Vagina (tissue), 2 donors: Measurements from ENCODE around the gene DNM3. TPM values are rescaled to one million over a fixed set of nuclear protein-coding genes. Genes with fewer than 3 reads are reported as not detected.

Experiments used
- DNase-seq, 2 donors: peaks; one replicate each; pipeline ENCODE4 v3.0.0-alpha.2; 2017; ENCODE audit errors: extremely low spot score in 2 of 2
- H3K27ac ChIP-seq: fragments of 200-600 bp; sonication (generic); one replicate; pipeline ENCODE4 v1.5.1; 2019
- H3K27me3 ChIP-seq: fragments of 200-600 bp; sonication (generic); one replicate; pipeline ENCODE4 v1.5.1; 2019
- H3K36me3 ChIP-seq, 2 donors: fragments of 200-600 bp; sonication (generic); one replicate each; pipeline ENCODE4 v1.5.1; 2017 to 2019
- H3K4me1 ChIP-seq: fragments of 200-600 bp; sonication (generic); one replicate; pipeline ENCODE4 v1.5.1; 2019
- H3K4me3 ChIP-seq, 2 donors: fragments of 200-600 bp; sonication (generic); 1 replicate in 1 of 2; 2 replicates in 1 of 2; pipeline ENCODE4 v1.5.1; 2016 to 2019
- H3K9me3 ChIP-seq: fragments of 200-600 bp; sonication (generic); one replicate; pipeline ENCODE4 v1.5.1; 2019
- CTCF ChIP-seq, 3 experiments: fragments of 450-650 bp in 2 of 3; fragments of 200-600 bp in 1 of 3; sonication (generic) in 1 of 3; IDR thresholded peaks; one replicate each; pipeline ENCODE4 v1.5.1; 2017 to 2019; ENCODE audit warnings: antibody characterized with exemption in 3 of 3, mild to moderate bottlenecking in 2 of 3, moderate library complexity in 2 of 3
- POLR2A ChIP-seq, 2 donors: fragments of 450-650 bp; IDR thresholded peaks; one replicate each; pipeline ENCODE4 v1.6.1; 2017; ENCODE audit warnings: antibody characterized with exemption in 2 of 2, mild to moderate bottlenecking in 2 of 2, moderate library complexity in 2 of 2
- POLR2AphosphoS5 ChIP-seq, 2 donors: sonication (generic); formaldehyde crosslinking; IDR thresholded peaks; one replicate each; pipeline ENCODE4 v1.9.0; 2017; ENCODE audit warnings: antibody characterized with exemption in 2 of 2, mild to moderate bottlenecking in 2 of 2, low read depth in 1 of 2; ENCODE audit not compliant: insufficient read depth in 1 of 2
- intact Hi-C: fragments of 100-400 bp; cut with DNase I; formaldehyde crosslinking; loops from one replicate; pipeline ENCODE4 v1.15.1; 2023
- total RNA-seq: library from RNA; depleted of rRNA; stranded (reverse); fragments of >200 nt; gene quantifications from one replicate; pipeline ENCODE4 v1.2.3, GENCODE V29; 2016

The DNM3 gene
- total RNA-seq, 1 donor from 2014 or later, result 15.5 TPM

- H3K27ac ChIP-seq, result no peak overlapping the region
- peaks cover 12% of the 10 kb centered on the region for H3K4me1 ChIP-seq
- DNase-seq, result no peak
Observed at GRCh38 chr1:172447641-172448040, 606.3 kb downstream of the DNM3 start.

GRCh38 chr1:172448995-172449584 is 607.8 kb downstream of the DNM3 start:
- DNase-seq, result no peak
- intact Hi-C loops, result loop anchor here (10.0 kb wide), 1 partner anchor 444 kb away; no protein-coding TSS in a partner anchor
- Histone ChIP-seq H3K36me3 (no peaks in the 10 kb centered on the region), H3K27ac (no peak overlapping the region), H3K4me1 (peaks cover 5% of the 10 kb centered on the region), H3K9me3 (no peaks in the 10 kb centered on the region), H3K4me3 (no peak overlapping the region), H3K27me3 (no peaks in the 10 kb centered on the region)
- TF ChIP-seq CTCF (IDR thresholded peaks at IDR 0.05), result no peak
- TF ChIP-seq POLR2A (IDR thresholded peaks at IDR 0.05), result no peak
- TF ChIP-seq POLR2AphosphoS5 (IDR thresholded peaks at IDR 0.05; ENCODE audit: insufficient read depth in 1 of 2, low read depth in 1 of 2), result no peak

More at GRCh38 chr1:172447641-172448040, 606.3 kb downstream of the DNM3 start:
- intact Hi-C loops, result loop anchor here (10.0 kb wide), 1 partner anchor 443 kb away; no protein-coding TSS in a partner anchor
- no peaks in the 10 kb centered on the region for H3K9me3 ChIP-seq
- H3K36me3 ChIP-seq, result no peaks in the 10 kb centered on the region
- TF ChIP-seq POLR2A (IDR thresholded peaks at IDR 0.05) (no peak), CTCF (IDR thresholded peaks at IDR 0.05) (no peak), POLR2AphosphoS5 (IDR thresholded peaks at IDR 0.05; ENCODE audit: insufficient read depth in 1 of 2, low read depth in 1 of 2) (no peak)
- H3K27me3 ChIP-seq, result no peaks in the 10 kb centered on the region
- no peak overlapping the region for H3K4me3 ChIP-seq

- Histone ChIP-seq H3K4me1 (no peaks in the 10 kb centered on the region), H3K4me3 (no peak overlapping the region), H3K27ac (no peak overlapping the region), H3K9me3 (no peaks in the 10 kb centered on the region), H3K27me3 (no peaks in the 10 kb centered on the region), H3K36me3 (no peaks in the 10 kb centered on the region)
- TF ChIP-seq POLR2AphosphoS5 (IDR thresholded peaks at IDR 0.05; ENCODE audit: insufficient read depth in 1 of 2, low read depth in 1 of 2) (no peak), CTCF (IDR thresholded peaks at IDR 0.05) (peak; percentile 62 to 84 (median 66))
- intact Hi-C loops, result loop anchor here (10.0 kb wide), 1 partner anchor 445 kb away; no protein-coding TSS in a partner anchor
- DNase-seq, result no peak
Observed at GRCh38 chr1:172449585-172450523, 608.6 kb downstream of the DNM3 start.

GRCh38 chr1:172450524-172450885 is 609.2 kb downstream of the DNM3 start:
- H3K4me1 ChIP-seq, result no peaks in the 10 kb centered on the region
- H3K27me3 ChIP-seq, result no peaks in the 10 kb centered on the region
- no peaks in the 10 kb centered on the region for H3K9me3 ChIP-seq
- no peak overlapping the region for H3K27ac ChIP-seq
- no peak for TF ChIP-seq POLR2AphosphoS5 (IDR thresholded peaks at IDR 0.05; ENCODE audit: insufficient read depth in 1 of 2, low read depth in 1 of 2)
- no peak for TF ChIP-seq CTCF (IDR thresholded peaks at IDR 0.05)
- TF ChIP-seq POLR2A (IDR thresholded peaks at IDR 0.05), result no peak
- H3K36me3 ChIP-seq, result no peaks in the 10 kb centered on the region
- intact Hi-C loops, result no loop called here
- no peak for DNase-seq
- no peak overlapping the region for H3K4me3 ChIP-seq
